CD4-positive, alpha-beta T cell treated with Interleukin-21 for 1 hour (primary cell): ENCODE data around the gene SERPINE3.

Experiments used
- DNase-seq: peaks from one replicate; pipeline ENCODE4 v3.0.0-alpha.2; 2020

SERPINE3 gene

GRCh38 chr13:51339354-51339753 is at the start of gene SERPINE3:
SERPINE3 (plus strand) TSS chr13:51339691; CDS start chr13:51341092, 1,401 bp downstream.
- DNase-seq: no peak

GRCh38 chr13:51291341-51291740 is 48.1 kb upstream of the SERPINE3 start:
- DNase-seq: no peak

- no peak for DNase-seq
Measured at GRCh38 chr13:51292000-51292565, 47.4 kb upstream of the SERPINE3 start.

DNA sequence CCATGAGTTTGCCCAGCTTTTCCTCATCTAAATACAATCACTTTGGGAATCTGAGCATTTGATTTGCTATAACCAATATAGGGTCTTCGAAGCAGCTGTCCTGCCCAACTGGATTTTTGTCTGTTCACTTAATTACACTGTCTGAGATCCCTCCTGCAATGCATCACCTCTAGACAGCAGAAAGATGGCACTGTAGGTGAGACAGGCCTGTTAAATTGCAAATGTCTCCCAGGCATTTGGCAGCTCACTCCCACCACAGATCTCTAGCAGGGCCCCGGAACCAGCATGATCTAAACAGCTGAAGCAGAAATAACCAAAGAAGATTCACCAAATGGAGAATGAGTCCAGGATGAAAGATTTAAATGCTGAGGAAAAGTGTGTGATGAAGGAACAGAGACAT is 41.9 kb upstream of the SERPINE3 start:
- no peak for DNase-seq

GRCh38 chr13:51298812-51299211 is 40.7 kb upstream of the SERPINE3 start:
- DNase-seq: no peak

GRCh38 chr13:51303063-51303552 is 36.4 kb upstream of the SERPINE3 start:
- no peak for DNase-seq

- DNase-seq: no peak
Measured at GRCh38 chr13:51303882-51304281, 35.6 kb upstream of the SERPINE3 start.

- DNase-seq: no peak
Measured at GRCh38 chr13:51305271-51305967, 34.1 kb upstream of the SERPINE3 start.

GRCh38 chr13:51308781-51309180 is 30.7 kb upstream of the SERPINE3 start:
- DNase-seq: no peak

DNA sequence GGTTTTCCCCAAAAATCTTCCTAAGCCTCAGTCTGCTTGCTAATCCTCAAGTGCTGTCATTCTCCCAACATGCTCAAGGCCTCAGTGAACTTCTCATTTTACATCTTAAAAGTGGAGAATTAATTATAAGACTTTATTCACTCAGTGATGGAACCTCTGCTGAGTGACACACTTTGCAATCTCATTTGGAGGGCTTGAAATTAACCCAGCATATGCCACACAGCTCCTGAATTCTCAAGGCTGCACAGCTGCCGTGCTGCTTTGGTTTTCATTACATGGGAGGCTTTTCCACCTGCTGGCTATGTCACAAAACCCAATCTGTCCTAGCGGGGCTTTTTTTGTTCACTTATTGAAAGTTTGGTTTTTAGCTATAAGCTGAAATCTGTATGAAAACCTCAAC is 28.3 kb upstream of the SERPINE3 start:
- DNase-seq: no peak

DNA sequence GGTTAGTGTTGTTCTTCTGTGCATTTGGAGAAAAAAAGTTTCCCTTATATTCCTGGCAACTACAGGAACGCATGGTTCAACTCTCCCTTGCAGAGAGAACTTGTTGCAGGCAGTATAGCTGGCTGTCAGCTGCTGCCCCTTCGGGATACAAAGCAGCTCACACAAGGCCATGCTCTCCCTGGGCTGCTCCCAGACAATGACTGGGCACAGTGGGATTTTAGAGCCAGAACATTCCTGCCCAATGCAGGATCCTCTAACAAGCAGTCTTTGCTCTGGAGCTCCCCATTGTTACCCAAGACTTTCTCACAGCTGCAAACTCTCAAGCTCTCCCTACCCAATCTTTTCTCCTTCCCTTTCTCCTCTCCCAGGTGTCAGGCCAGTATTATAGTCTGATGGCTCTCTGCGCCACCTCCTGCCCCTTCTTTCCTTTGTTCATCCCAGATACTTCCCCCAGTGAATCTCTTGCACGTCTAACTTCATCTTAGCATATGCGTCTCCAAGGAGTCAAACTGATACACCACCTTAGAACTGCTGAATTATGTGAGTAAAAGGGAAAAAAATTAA is 27.5 kb upstream of the SERPINE3 start:
- no peak for DNase-seq

DNA sequence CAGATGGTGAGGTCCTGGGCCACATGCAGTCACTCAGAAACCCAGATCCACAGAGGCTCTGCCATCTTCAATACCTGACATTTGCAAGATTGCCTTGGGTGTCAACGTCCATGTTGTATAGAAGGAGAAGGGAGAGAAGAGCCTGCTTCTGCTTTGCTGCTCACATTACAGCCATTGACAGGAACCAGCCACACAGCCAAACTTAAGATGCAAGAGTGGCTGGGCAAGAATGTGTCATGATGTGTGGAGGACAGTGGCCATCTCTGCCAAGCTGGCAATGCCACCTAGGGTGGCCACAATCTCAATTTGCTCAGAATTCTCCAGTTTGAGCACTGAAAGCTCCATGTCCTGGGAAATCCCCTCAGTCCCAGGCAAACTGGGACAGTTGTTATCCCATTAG is 25.9 kb upstream of the SERPINE3 start:
- DNase-seq: no peak

DNA sequence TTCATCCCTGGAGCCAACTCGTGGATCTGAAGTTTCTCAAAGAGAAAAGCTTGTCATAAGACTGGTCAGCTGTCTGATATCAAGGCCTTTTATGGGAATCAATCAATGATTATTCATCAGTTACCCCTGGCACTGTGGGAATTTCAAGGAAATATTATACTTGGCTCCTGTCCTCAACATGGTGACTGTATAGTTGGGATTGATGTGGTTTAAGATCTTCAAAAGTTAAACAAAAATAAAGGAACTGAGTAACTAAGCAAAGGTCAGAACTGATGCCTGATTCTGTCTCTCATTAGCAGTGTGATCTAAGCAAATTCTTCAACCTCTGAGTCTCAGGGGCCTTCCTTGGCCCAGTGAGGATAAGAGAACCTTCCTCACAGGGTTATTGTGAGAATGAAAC is 22.2 kb upstream of the SERPINE3 start:
- no peak for DNase-seq

- no peak for DNase-seq
Measured at GRCh38 chr13:51318015-51318414, 21.5 kb upstream of the SERPINE3 start.

- DNase-seq: no peak
Measured at GRCh38 chr13:51318876-51319275, 20.6 kb upstream of the SERPINE3 start.

DNA sequence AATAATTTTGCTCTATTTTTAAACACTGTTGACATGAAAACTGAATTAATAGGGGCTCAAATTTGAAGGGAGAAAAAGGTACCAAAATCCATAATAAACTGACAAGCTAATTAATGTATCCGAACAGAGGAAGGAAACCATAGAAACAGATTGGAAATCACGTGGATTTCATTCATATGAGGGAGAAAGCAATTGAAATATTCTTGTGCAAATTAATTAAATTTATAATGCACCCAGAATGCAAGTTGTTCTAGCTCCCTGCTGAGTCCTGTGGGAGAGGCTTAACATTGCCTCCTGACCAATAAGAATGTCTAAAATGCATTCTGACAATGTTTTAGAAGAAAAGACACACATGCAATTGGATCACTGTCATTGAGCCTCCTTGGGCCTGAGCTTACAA is 17.7 kb upstream of the SERPINE3 start:
- DNase-seq: no peak

DNA sequence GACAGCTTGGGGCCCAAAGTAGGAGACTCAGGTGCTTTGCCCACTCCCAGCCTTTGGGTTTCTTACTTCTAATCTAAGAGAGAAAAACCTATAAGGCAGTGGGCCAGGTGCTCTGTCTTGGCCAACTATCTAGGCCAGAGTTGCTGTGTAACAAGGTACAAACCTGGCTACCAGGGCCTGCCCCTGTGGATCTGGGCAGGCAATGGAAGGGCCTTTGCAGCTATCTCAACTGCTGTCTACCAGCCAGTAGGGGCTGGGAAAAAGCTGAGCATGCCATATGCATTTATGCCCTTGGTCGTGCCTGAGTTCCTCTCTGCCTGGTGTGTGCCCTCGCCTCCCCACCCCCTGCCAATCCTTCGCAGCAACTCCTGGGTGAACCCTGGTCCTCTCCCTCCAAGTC is 16.7 kb upstream of the SERPINE3 start:
- no peak for DNase-seq

DNA sequence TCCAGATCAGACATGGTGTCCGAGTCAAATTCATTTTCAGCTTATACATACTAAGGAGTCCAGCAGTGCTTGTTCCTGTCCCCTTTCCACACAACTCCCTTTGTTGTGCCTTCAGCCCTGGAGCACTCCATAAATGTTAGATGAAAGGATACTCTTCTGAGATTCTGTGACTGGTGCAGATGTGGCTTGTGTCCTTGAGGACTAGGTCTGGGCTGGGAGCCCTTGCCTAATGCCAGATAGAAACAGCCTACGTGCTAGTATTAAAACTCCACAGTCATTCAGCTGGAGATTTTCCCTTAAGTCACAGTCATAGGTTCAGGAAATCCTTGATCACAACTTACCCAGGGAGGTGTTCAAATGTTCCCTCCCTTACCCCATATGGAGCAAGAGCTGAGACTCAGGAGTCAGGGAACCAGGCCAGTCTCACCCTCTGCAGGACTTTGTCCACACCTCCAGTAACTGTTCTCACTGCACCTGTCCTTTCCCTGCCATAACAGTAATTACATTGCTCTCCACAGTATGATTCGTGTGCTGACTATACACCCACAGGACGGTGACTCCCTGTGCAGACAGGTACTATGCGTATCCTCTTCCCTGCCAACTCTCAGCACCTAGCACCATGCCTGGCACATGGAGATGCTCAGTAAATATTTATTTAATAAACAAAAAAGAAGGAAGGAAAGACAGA is 15.5 kb upstream of the SERPINE3 start:
- no peak for DNase-seq

GRCh38 chr13:51324714-51325420 is 14.6 kb upstream of the SERPINE3 start:
- no peak for DNase-seq

DNA sequence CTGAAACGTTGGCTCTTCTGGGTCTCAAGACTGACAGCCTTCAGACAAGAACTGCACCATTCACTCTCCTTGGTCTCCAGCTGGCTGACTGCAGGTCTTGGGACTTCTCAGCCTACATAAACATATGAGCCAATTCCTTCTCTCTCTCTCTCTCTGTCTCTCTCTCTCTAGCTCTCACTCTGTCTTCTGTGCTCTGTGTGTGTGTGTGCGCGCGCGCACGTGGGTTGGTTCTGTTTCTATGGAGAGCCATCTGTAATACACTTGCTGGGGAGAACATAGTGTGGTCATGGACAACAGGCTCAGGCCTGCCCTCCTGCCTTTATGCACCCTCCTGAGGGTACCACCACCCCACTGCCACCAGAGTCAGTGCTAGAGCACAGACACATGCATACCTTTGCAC is 13.7 kb upstream of the SERPINE3 start:
- DNase-seq: no peak

DNA sequence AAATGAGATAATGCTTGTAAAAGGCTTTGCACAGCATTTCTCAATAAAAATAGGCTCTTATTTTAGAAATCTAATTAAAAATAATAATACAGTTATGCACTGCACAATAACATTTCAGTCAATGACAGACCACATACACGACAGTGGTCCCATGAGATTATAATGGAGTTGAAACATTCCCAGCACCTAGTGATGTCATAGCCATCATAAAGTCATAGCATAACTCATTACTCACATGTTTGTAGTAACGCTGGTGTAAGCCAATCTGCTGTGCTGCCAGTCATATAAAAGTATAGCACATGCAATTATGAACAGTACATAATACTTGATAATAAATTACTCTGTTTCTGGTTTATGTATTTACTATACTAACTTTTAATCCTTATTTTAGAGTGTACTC is 12.7 kb upstream of the SERPINE3 start:
- DNase-seq: no peak

DNA sequence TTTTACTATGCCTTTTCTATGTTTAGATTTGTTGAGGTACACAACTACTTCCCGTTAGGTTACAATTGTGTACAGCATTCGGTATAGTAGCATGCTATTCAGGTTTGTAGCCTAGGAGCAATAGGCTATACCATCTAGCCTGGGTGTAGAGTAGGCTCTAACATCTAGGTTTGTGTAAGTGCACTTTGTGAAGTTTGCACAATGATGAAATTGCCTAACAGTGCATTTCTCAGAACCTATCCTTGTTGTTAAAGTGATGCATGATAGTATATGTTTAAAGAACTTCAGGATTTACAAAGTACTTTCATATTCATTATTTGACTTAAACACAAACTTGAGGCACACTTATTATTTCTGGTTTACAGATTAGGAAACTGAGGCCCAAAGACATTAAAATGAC is 11.5 kb upstream of the SERPINE3 start:
- no peak for DNase-seq

DNA sequence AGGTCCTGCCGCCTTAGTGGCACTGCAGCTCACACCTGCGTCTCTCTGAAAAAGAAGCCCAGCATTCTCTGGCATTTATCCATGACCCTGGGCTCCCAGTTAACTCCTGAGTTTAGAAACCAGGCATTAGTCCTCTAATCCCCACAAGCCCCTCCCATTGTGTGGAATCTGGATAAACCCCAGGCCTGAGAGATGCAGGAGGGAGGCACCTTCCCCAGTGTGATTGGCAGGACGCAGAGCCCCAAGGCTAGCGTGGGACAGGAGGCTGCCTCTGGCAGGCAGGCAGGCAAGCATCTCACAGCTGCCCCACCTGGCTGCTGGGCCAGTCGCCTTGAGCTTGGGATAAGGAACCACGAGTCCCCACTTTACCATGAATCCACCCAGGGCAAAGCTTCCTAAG is 11.0 kb upstream of the SERPINE3 start:
- DNase-seq: no peak
